ENCODE results near the gene RYR2.
"Not testable (repeated sequence)": the region's sequence is repeated elsewhere in the genome, so short reads cannot be mapped to it uniquely, and the experiment has no call there.

RYR2 gene

DNA sequence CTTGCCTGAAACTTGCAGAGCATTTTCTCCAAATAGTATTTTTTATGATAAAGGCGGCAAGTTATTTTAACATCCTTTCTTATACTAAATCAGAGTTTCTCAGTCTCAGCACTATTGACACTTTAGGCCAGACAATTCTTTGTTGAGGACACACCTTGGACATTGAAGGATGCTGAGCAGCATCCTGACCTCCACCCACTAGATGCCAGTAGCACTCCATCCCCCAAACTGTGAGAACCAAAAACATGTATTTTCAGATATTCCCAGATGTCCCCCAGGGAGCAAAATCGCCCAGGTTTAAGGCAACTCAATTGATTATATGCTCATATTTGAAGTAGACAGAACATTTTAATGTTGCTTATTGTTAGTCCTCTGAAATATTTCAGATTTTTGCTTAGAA is 549.4 kb downstream of the RYR2 start:
- DNase-seq, result no peak

DNA sequence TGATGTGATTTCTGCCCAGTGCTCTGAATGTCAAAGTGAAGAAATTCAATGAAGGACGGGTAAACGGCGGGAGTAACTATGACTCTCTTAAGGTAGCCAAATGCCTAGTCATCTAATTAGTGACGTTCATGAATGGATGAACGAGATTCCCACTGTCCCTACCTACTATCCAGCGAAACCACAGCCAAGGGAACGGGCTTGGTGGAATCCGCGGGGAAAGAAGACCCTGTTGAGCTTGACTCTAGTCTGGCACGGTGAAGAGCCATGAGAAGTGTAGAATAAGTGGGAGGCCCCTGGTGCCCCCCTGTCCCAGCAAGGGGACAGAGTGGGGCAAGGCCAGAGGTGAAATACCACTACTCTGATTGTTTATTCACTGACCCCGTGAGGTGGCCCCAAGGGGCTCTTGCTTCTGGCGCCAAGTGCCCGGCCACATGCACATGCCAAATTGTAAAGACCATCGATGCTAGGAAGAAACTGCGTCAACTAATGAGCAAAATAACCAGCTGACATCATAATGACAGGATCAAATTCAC is 561.1 kb downstream of the RYR2 start:
- DNase-seq, result not testable (repeated sequence)

GRCh38 chr1:237608433-237608832 is 566.4 kb downstream of the RYR2 start:
- no peak for DNase-seq

- no peak for DNase-seq
These were observed 568.2 kb downstream of the RYR2 start for GRCh38 chr1:237610157-237610556.

- no peak for DNase-seq
These were observed 572.0 kb downstream of the RYR2 start for GRCh38 chr1:237613984-237614383.

DNA sequence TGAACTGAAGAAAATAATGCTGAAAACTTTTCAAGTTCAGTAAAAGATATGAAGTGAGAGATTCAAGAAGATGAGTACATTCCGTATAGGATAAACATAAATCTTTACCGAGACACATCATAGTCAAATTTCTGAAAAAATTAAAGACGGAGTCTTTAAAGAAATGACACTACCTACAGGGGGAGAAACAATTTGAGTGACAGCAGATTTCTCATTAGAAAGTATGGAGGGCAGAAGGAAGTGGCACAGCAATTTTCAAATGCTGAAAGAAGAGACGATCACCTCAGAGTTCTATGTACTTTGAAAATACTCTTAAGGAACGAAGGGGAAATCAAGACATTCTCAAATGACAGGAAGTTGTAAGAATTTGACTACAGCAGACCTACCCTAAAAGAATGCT is 577.6 kb downstream of the RYR2 start:
- DNase-seq, result no peak

- no peak for DNase-seq
These were observed 592.9 kb downstream of the RYR2 start for GRCh38 chr1:237634922-237635321.

- no peak for DNase-seq
These were observed 596.6 kb downstream of the RYR2 start for GRCh38 chr1:237638555-237638954.

- DNase-seq, result no peak
These were observed 598.2 kb downstream of the RYR2 start for GRCh38 chr1:237640011-237640671.

- no peak for DNase-seq
These were observed 599.0 kb downstream of the RYR2 start for GRCh38 chr1:237640966-237641365.

DNA sequence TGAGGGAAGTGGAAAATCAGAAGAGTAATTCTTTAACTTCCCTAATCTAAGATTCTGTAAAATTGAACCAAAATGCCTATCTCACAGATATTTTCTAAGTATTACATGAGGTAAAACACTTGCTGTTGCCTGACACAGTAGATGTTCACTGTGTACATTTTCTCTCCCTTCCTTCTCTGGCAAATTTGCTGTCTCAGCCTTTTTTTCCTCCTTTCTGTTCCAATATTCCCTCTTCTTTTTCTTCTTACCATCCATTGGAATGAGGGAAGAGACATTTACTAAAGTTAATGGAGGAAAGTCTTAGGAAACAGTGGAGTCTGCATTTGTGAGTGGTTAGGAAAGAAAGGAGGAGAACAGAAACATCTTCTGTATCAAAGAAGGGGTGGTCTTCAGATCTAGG is 608.8 kb downstream of the RYR2 start:
- DNase-seq, result no peak

DNA sequence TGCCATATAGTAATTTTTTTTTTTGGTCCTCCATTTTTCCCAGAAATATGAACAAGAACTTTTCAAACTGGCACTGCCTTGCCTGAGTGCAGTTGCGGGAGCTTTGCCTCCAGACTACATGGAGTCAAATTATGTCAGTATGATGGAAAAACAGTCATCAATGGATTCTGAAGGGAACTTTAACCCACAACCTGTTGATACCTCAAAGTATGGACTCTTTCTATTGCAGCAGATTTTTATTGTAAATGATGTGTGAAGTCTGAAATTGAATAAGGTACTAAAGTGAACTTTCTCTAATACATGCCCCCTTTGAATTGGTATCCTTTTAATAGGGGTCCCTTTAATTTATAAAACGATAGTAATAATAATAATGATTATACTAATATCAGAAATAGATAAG is 613.8 kb downstream of the RYR2 start:
- DNase-seq, result no peak

DNA sequence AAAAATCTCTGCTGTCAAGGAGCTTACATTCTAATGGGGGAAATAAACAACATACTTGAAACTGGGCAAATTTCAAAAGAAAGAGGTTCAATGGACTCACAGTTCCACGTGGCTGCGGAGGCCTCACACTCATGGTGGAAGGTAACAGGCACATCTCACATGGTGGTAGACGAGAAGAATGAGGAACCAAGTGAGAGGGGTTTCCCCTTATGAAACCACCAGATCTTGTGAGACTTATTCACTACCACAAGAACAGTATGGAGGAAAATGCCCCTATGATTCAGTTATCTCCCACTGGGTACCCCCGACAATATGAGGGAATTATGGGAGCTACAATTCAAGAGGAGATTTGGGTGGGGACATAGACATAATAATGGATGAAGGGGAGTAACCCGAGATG is 622.4 kb downstream of the RYR2 start:
- no peak for DNase-seq

- DNase-seq, result no peak
These were observed 628.3 kb downstream of the RYR2 start for GRCh38 chr1:237670302-237670701.

DNA sequence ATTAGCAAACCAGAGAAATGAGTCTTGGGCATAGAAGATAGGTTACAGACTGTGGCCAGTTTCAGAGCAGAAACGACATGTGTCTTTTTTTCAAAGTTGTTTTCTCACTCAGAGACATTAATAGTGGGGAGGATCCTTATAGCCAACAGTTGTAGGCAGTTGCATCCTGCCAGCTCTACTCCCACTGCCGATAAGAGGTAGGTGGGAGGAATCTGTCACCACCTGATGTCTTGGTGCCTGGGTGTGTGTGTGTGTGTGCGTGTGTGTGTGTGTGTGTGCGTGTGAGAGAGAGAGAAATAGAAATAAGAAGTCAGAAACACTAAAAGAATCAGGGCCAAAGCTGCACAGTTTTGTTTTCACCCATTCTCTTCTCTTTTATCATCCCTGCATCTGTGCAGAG is 629.3 kb downstream of the RYR2 start:
- no peak for DNase-seq

DNA sequence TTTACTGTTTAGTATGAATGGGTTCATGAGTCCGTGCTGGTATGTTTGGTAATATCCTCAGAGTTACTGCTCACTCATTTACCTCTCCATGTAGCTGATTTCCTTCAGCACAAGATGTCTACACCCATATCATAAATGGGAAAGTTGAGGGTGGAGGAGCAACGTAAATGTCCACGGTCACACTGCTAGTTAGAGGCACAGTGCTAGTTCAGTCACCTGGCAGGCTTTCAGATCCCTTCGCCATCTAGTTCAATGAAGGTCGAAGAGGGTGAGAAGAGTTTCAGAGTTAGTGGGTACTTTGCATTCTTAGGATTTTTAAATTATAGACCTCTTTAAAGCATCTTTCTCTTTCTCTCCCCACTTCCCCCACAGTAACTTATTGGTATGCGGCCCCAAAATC is 630.0 kb downstream of the RYR2 start:
- no peak for DNase-seq

DNA sequence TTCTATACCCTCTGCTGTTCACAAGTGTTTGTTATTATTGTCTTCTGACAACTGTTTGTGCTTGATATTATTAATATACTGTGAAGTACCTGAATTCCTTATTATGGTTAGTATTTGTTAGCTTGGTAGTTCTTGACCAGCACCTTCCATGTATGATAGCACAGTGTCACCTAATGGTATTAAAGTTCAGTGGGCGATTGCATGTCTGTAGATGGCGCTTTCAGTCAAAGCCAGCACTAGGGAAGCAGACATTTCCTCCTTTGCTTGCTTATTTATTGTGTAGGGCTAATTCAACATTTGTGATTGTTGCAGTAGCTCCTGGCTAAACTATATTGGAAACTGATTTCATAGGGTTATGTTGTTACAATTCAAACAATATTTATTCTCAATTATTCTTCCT is 630.8 kb downstream of the RYR2 start:
- DNase-seq, result no peak

DNA sequence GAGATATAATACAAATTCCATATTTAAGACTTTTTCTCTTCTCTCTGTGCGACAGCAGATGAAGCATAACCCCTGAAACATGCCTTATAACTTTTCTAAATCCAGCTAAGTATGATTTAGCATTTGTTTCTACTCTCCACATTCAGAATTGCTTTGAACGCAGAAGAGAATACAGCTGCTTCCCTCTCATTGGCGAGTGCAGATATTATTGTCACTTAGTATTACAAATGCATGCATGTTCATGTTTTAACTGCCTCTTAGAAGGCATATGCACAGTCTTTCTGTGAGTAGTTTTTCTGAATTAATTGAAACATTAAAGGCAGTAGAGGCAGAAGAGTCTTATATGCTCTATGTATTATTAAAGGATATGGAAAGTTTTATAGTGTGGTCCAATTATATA is 631.6 kb downstream of the RYR2 start:
- no peak for DNase-seq

DNA sequence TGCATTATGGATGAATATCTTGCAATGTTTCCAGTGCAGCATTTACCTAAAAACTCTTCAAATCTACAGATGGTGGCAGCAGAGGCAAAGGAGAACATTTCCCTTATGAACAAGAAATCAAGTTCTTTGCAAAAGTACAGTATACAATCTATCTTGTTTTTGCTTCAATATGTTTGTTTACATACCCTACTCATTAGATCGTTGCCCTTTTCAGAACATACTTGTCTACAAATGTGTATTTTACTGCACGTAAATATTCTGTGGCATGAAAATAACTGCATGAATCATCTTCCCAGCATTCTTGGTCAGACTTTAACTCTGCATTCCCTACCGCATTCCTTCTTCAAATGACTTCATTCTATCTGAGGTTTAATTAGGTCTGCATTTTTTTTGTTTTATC is 636.0 kb downstream of the RYR2 start:
- no peak for DNase-seq

- no peak for DNase-seq
These were observed 637.7 kb downstream of the RYR2 start for GRCh38 chr1:237679687-237680086.

GRCh38 chr1:237681210-237681609 is 639.2 kb downstream of the RYR2 start:
- DNase-seq, result no peak

DNA sequence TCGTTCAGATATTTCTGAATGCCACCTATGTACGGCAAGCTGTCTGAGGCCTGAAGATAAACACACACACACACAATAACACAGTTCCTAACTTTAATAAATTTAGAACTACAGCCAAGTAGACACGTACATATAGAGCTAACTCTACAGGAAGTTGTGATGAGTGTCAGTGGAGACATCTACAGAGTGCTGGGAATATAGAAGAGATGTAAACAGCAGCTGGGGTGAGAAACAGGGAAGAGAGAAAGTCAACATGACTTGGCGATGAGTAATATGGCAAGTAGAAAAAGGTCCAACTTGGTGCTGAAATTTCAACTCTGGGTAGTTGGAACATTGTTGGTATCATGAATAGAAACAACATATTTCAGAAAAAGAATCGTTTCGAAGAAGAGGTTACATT is 642.3 kb downstream of the RYR2 start:
- DNase-seq, result no peak

GRCh38 chr1:237685551-237685950 is 643.6 kb downstream of the RYR2 start:
- DNase-seq, result no peak

DNA sequence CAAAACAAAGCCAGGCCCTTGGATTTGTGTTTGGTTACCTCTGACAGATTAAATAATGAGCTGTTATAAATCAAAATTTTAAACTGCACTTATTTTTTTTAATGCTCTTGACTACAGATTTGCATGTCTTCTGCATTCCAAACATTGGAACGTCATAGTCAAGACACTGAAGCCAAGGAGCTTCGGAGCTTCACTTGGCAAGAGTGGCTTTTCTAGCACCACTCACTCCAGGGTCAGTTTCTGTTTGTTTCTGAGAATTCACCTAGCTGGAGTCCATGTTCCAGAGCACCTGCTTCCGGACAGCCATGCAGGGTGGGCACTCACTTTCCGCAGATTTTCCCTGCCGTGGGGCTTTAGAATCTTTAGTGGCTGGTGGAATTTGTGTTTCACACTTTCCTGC is 645.8 kb downstream of the RYR2 start:
- no peak for DNase-seq

- DNase-seq, result no peak
These were observed 648.7 kb downstream of the RYR2 start for GRCh38 chr1:237690656-237691055.

Data from NCI-H1417 treated with DMSO at 0.1 percent for 48 hours (cell line).